Calu3 (cell line): Measurements from ENCODE around the gene PNLDC1. TPM values are rescaled to one million over a fixed set of nuclear protein-coding genes. Genes with fewer than 3 reads are reported as not detected.

Source experiments
- BruUV-seq: library from RNA; stranded (reverse); fragments of 400-500 nt; replicated peaks from 2 replicates; lab custom pipeline; 2021; lab: Mats Ljungman, UMichigan
- CTCF ChIA-PET: fragments of 300-600 bp; sonication (Branson Sonifier 250); formaldehyde crosslinking; loops from one replicate; lab custom pipeline; 2022; ENCODE audit warnings: antibody characterized with exemption; lab: Charles Lee
- DNase-seq: peaks from one replicate; pipeline ENCODE4 v3.0.0; 2022
- H3K27ac Mint-ChIP-seq: one replicate; pipeline ENCODE4 v1.8.0; 2022; ENCODE audit warnings: mixed read lengths; ENCODE audit not compliant: unreplicated experiment
- H3K27me3 Mint-ChIP-seq: one replicate; pipeline ENCODE4 v1.8.0; 2022; ENCODE audit warnings: mixed read lengths; ENCODE audit not compliant: unreplicated experiment
- H3K36me3 Mint-ChIP-seq: one replicate; pipeline ENCODE4 v1.8.0; 2022; ENCODE audit warnings: mild to moderate bottlenecking, moderate library complexity, mixed read lengths; ENCODE audit not compliant: insufficient read depth, unreplicated experiment
- H3K4me1 Mint-ChIP-seq: one replicate; pipeline ENCODE4 v1.8.0; 2022; ENCODE audit warnings: mild to moderate bottlenecking, low read depth, mixed read lengths; ENCODE audit not compliant: unreplicated experiment
- H3K4me3 Mint-ChIP-seq: one replicate; pipeline ENCODE4 v1.8.0; 2022; ENCODE audit warnings: mild to moderate bottlenecking, low read depth, moderate library complexity, mixed read lengths; ENCODE audit not compliant: unreplicated experiment
- H3K9me3 Mint-ChIP-seq: one replicate; pipeline ENCODE4 v1.8.0; 2022; ENCODE audit warnings: low read depth, mixed read lengths; ENCODE audit not compliant: unreplicated experiment
- intact Hi-C: fragments of 100-400 bp; cut with micrococcal nuclease; formaldehyde crosslinking; loops from one replicate; pipeline ENCODE4 v1.10.0; 2022; ENCODE audit not compliant: unreplicated experiment
- total RNA-seq: library from RNA; stranded (reverse); gene quantifications from 2 replicates; pipeline ENCODE4 v1.2.3, GENCODE V29; 2022
- TF ChIP-seq, protein P1 (sequence below): fragments of 200-600 bp; IDR thresholded peaks from one replicate; pipeline ENCODE4 v1.8.0; 2022; ENCODE audit warnings: antibody characterized with exemption; ENCODE audit not compliant: unreplicated experiment

Gene PNLDC1
- total RNA-seq, 1 experiment from 2014 or later, result 0.52 TPM

GRCh38 chr6:159833997-159834603 lies 34.0 kb downstream of the PNLDC1 start:
- TF ChIP-seq, protein P1, sequence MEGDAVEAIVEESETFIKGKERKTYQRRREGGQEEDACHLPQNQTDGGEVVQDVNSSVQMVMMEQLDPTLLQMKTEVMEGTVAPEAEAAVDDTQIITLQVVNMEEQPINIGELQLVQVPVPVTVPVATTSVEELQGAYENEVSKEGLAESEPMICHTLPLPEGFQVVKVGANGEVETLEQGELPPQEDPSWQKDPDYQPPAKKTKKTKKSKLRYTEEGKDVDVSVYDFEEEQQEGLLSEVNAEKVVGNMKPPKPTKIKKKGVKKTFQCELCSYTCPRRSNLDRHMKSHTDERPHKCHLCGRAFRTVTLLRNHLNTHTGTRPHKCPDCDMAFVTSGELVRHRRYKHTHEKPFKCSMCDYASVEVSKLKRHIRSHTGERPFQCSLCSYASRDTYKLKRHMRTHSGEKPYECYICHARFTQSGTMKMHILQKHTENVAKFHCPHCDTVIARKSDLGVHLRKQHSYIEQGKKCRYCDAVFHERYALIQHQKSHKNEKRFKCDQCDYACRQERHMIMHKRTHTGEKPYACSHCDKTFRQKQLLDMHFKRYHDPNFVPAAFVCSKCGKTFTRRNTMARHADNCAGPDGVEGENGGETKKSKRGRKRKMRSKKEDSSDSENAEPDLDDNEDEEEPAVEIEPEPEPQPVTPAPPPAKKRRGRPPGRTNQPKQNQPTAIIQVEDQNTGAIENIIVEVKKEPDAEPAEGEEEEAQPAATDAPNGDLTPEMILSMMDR, result no peak
- H3K36me3 Mint-ChIP-seq, result no peaks in the 10 kb centered on the region
- DNase-seq, result no peak
- no TSS peak for BruUV-seq
- intact Hi-C loops, result no loop called here
- CTCF ChIA-PET, result interaction anchor here (0.6 to 1.8 kb wide), 2 partner anchors 10 to 41 kb away, joined by 3 to 4 read pairs; no protein-coding TSS in a partner anchor
- H3K4me3 Mint-ChIP-seq, result no peak overlapping the region
- H3K27me3 Mint-ChIP-seq, result peaks cover 45% of the 10 kb centered on the region
- H3K9me3 Mint-ChIP-seq, result no peaks in the 10 kb centered on the region
- no peak overlapping the region for H3K27ac Mint-ChIP-seq
- no peaks in the 10 kb centered on the region for H3K4me1 Mint-ChIP-seq

DNA sequence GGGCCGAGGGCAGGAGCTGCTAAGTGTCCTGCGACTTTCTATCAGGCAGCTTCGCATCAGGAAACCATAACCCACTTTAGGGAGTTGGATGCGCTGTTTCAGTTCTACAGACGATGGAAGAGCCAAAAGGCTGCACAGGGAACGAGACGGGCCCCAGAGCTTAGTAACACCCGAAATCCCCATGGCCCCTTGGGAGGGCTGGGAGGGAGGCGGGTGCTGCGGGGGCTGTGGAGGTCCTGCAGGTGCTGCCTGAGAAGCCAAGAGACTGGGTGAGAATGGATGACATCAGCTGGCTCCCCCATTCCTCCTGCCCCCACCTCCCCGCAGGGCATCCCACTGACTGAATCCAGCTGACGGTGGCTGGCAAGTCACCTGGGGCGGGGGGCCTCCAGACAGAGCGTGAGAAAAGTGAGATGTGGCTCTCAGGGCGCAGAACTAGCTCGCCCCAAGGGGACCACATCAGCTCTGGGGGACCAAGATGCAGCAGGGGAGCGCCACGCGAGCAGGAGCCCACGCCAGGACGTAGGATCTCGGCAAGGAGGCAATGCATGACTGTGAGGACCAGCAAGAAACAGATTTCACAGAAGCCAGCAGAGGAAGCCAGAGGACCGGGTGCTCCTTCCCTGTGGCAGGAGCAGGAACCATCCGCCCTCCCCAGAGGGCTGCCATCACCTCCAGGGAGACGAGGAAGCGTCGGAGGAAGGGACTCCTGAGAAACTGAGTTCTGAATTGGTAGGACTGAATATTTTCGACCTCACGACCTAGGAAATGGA lies 36.8 kb downstream of the PNLDC1 start:
- H3K4me3 Mint-ChIP-seq, result no peak overlapping the region
- intact Hi-C loops, result no loop called here
- TF ChIP-seq, protein P1, result no peak
- H3K27ac Mint-ChIP-seq, result no peak overlapping the region
- H3K27me3 Mint-ChIP-seq, result peaks cover 18% of the 10 kb centered on the region
- no peak for DNase-seq
- no TSS peak for BruUV-seq
- peaks cover 3% of the 10 kb centered on the region for H3K4me1 Mint-ChIP-seq
- no peaks in the 10 kb centered on the region for H3K36me3 Mint-ChIP-seq
- H3K9me3 Mint-ChIP-seq, result no peaks in the 10 kb centered on the region
- CTCF ChIA-PET, result interaction anchor here (0.7 kb wide), 1 partner anchor 274 kb away, joined by 3 read pairs; no protein-coding TSS in a partner anchor

DNA sequence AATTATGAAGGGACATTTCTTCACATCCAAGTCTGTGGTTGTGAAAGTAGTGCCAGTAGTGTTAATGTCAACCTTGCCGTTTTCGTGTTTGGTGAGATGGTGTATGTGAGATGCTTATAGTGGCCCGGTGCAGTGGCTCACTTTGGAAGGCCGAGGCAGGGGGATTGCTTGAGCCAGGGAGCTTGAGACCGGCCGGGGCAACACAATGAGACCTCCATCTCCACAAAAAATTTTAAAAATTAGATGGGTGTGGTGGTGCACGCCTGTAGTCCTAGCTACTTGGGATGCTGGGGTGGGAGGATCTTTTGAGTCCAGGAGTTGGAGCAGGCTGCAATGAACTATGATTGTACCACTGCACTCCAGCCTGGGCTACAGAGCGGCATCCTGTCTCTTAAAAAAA lies 37.4 kb downstream of the PNLDC1 start:
- Mint-ChIP-seq H3K27me3 (peaks cover 14% of the 10 kb centered on the region), H3K4me1 (peaks cover 6% of the 10 kb centered on the region), H3K27ac (no peak overlapping the region), H3K36me3 (no peaks in the 10 kb centered on the region), H3K4me3 (no peak overlapping the region), H3K9me3 (no peaks in the 10 kb centered on the region)
- intact Hi-C loops, result no loop called here
- DNase-seq, result no peak
- BruUV-seq, result no TSS peak
- CTCF ChIA-PET, result interaction anchor here (0.7 to 0.8 kb wide), 2 partner anchors 273 to 341 kb away, joined by 3 read pairs; no protein-coding TSS in a partner anchor
- TF ChIP-seq, protein P1, result no peak

- Mint-ChIP-seq H3K4me1 (peaks cover 6% of the 10 kb centered on the region), H3K27ac (no peak overlapping the region), H3K9me3 (no peaks in the 10 kb centered on the region), H3K36me3 (no peaks in the 10 kb centered on the region), H3K27me3 (peaks cover 14% of the 10 kb centered on the region), H3K4me3 (no peak overlapping the region)
- intact Hi-C loops, result no loop called here
- no TSS peak for BruUV-seq
- CTCF ChIA-PET, result interaction anchor here (0.8 kb wide), 1 partner anchor 340 kb away, joined by 3 read pairs; no protein-coding TSS in a partner anchor
- TF ChIP-seq, protein P1, result no peak
- DNase-seq, result no peak
These were observed 38.1 kb downstream of the PNLDC1 start for GRCh38 chr6:159838020-159838744.
